ENCODE data around the gene FAM162A.
A peak's percentile ranks its signal among the peaks of the same experiment; 100 is the strongest.

The FAM162A gene

DNA sequence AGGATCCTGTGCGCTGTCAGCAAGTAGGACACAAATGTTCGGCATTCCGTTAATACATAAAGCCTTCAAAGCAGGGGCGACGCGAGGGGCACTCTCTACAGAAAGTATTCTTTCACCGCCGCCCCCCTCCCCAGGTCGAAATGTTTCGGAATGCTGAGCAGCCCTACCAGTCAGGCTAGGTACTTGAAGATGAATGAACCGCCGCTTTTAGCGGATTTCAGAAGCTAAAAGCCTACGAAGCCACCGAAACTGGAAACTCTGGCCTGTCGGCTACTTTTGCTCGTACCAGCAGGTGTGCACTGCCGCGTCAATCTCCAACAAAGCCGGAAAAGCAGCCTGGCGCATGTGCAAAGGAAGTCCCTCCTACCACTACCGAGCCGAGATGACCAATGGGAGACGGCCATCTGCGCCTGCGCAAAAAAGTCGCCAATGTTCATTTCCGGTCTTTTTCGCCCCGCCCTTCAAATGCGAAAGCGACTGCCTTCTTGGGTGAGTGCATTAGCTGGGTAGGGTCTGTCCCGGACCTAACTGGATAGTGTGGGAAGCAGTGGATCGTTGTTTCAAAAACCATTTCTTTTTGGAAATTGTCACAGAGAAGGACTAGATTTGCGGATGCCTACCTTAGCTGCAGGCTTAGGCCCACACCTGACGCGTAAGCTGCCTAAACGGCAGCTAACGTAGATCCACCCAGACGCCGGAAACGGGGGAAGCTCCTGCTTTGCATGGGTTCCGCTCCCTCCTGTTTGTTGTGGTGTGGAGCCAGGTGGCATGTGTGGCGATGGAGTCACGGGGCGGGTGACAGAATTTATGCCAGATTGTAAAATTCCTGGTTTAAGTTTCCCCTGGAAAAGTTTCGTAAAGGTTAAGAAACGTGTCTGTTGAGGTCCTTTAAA is 32.0 kb downstream of the FAM162A start, which contains the start of gene WDR5B:
TSS of gene WDR5B (minus strand) at position 301 of the 893 bp plus-strand sequence. CDS start 534 bp downstream, outside the sequence.
- peak within 1 kb of the TSS; percentile 90 for H3K4me3 ChIP-seq (ENCODE audit: low read depth, low read length)
- peak; percentile 98 for DNase-seq (ENCODE audit: low read depth)
- TF ChIP-seq CTCF (conservative IDR thresholded peaks at IDR 0.05; ENCODE audit: low read depth, low read length) = peak; percentile 12

DNA sequence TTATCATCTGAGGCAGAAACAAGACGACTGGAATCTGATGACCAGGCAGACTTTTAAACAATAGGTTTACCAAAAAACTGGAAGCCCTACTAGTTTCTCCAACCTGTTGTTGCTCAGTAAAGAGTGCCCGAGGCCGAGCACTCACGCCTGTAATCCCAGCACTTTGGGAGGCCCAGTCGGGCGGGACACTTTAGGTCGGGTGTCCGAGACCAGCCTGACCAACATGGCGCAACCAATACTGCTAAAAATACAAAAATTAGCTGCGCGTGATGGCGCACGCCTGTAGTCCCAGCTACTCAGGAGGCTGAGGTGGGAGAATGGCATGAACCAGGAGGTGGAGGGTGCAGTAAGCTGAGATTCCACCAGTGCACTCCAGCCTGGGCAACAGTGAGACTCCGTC is 33.0 kb downstream of the FAM162A start:
- no peak for TF ChIP-seq CTCF (conservative IDR thresholded peaks at IDR 0.05; ENCODE audit: low read depth, low read length)
- peak; percentile 26 for DNase-seq (ENCODE audit: low read depth)
- H3K4me3 ChIP-seq (ENCODE audit: low read depth, low read length) = peak overlapping the region; percentile 90

- TF ChIP-seq CTCF (conservative IDR thresholded peaks at IDR 0.05; ENCODE audit: low read depth, low read length) = no peak
- H3K4me3 ChIP-seq (ENCODE audit: low read depth, low read length) = no peak overlapping the region
- DNase-seq (ENCODE audit: low read depth) = no peak
Measured at GRCh38 chr3:122421101-122421500, 37.1 kb downstream of the FAM162A start.

DNA sequence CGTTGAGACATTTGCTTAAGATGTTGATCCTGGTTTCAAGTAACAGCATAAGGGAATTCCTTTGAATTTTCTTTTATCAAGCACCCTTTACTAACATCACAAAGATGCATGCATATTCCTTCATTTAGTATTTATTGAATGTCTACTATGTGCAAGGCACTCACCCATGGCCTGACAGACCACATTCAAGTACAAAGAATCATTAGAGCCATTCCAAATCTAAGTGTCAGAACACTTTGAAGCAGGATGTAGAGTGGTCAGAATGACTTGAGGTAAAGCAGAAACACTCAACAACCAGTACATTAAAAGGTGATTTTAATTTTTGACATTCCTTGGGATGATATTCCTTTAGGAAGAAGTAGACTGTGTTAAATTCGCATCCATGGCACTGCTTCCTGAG is 37.9 kb downstream of the FAM162A start:
- no peak for DNase-seq (ENCODE audit: low read depth)
- no peak overlapping the region for H3K4me3 ChIP-seq (ENCODE audit: low read depth, low read length)
- TF ChIP-seq CTCF (conservative IDR thresholded peaks at IDR 0.05; ENCODE audit: low read depth, low read length) = no peak

GRCh38 chr3:122427857-122428471 is 44.0 kb downstream of the FAM162A start:
- TF ChIP-seq CTCF (conservative IDR thresholded peaks at IDR 0.05; ENCODE audit: low read depth, low read length) = no peak
- no peak overlapping the region for H3K4me3 ChIP-seq (ENCODE audit: low read depth, low read length)
- peak; percentile 16 for DNase-seq (ENCODE audit: low read depth)

GRCh38 chr3:122430371-122430770 is 46.4 kb downstream of the FAM162A start:
- H3K4me3 ChIP-seq (ENCODE audit: low read depth, low read length) = no peak overlapping the region
- TF ChIP-seq CTCF (conservative IDR thresholded peaks at IDR 0.05; ENCODE audit: low read depth, low read length) = no peak

More at GRCh38 chr3:122430371-122430770, 46.4 kb downstream of the FAM162A start:
- DNase-seq (ENCODE audit: low read depth) = no peak

Measured in choroid plexus epithelial cell (primary cell).